GM19468 (cell line): Measurements from ENCODE around the gene ISM1.
A peak's percentile ranks its signal among the peaks of the same experiment; 100 is the strongest.
"Not testable (repeated sequence)": the region's sequence is repeated elsewhere in the genome, so short reads cannot be mapped to it uniquely, and the experiment has no call there.

Experiments used
- ATAC-seq: cut with Tn5 transposase; IDR thresholded peaks from one replicate; pipeline ENCODE4 v1.9.1; 2021; ENCODE audit warnings: mild to moderate bottlenecking, moderate library complexity, moderate number of reproducible peaks; ENCODE audit not compliant: unreplicated experiment; ENCODE audit errors: extremely low read depth

The ISM1 gene

DNA sequence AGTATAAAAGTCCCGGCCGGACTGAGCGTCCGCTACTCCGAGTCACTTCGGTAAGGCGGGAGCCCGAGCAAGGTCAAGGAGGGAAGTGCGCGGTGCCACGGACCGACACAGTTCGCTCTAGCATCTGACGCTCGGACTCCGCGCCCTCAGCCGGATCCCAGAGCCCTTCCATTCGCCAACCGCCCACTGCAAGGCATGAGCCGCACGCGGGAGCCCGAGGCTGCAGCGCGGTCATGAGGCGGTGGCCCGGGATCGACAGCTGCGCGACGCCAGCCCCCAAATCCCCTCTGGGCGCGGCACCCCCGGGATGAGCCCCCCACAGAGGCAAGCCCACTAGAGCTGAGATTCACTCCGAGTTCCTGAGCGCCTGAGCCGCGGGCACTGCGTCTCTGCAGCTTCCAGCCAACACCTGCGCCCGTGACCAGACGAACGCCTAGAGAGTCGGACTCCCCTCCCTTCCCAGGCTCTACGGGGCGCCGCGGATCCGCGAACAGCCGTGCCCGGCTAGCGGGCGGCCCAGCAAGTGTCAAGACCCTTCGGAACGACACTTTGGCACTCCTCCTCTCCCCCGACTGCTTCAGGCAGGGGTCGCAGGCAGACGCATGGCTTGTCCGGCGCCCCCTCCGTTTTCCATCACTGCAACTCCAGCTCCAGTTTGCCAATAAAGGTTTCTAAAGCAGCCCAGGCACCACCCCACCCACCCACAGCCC is 725 bp upstream of the ISM1 start:
- no peak for ATAC-seq

GRCh38 chr20:13221313-13221672 is 219 bp downstream of the ISM1 start:
- ATAC-seq = no peak

DNA sequence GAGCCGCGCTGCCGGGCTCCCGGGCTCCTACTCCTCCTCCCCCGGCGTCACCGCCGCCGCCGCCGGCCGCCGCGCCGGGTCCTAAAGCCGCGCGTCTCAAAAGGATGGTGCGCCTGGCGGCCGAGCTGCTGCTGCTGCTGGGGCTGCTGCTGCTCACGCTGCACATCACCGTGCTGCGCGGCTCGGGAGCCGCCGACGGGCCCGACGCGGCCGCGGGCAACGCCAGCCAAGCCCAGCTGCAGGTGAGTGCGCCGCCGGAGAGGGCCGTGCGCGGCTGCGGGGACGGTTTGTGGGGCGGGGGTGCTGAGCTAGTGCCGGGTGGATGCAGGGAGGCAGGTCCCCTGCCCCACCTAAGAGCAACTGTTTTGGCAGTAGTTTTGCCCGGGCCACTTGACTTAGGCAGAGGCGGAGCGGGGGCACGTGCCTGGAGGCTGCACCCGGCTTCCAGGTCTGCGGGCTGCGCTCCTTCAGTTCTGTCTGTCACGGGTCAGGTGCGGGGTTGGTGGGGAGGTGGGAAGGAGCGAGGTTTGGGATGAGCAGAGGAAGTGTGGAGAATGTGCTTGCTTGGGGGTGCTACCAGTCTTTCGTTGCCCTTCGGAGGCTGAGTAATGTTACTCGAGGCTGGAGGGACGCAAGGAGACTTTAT is 722 bp downstream of the ISM1 start:
- peak; percentile 67 for ATAC-seq

DNA sequence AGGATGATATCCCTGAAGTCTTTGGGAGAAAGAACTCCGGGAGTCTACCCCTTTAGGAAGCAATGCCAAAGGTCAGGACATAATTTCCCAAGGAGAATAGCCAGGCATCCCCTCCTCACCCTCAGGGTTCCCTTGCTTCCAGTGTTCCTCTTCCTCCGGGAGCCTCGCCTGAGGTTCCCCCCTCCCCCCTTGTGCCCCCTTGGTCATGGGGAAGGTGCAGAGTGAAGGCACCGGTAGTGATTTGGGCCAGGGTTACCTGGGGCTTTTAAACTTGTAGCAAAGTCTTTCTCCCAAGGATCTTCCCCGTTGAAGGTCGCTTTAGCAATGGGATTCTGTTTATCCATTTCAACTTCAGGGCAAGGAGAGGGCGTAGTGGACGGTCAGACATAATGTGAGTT is 1.2 kb downstream of the ISM1 start:
- no peak for ATAC-seq

GRCh38 chr20:13223736-13224520 is 2.9 kb downstream of the ISM1 start:
- ATAC-seq = no peak

GRCh38 chr20:13226367-13226766 is 5.3 kb downstream of the ISM1 start:
- ATAC-seq = no peak

DNA sequence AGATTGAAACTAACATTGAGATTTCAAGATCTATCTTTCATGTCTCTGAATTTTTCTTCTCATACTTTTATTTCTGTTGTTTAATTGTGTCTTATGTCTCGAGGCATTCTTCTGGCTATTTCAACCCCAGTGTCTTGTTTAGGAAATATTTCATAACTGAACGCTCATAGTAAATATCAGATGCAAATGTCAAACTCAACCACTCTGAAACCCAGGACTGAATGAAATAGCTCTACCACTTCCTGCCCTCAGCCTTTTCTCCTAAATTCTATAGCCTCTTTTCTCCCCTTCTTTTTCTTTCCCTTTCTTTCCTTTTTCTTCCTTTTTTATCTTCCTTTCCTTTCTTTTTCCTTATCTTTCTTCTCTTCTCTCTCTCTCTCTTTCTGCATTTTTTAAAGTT is 7.7 kb downstream of the ISM1 start:
- ATAC-seq = no peak

DNA sequence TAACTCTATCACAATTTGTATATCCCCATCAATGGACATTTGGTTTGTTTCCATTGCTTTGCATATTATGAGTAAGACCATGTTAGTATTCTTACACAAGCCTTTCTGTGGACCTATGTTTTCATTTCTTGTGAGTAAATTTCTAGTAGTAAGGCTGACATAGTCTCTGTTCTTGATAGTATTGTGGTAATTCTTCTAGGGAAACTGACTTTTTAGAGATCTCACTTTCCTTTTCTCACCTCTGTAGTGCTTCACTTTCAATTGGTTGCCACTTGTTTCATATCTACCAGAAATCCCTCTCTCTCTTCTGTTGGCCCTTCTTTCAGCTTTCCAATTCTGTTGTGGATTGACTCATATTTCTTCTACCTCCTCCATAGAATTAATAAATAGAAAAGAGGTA is 8.5 kb downstream of the ISM1 start:
- ATAC-seq = peak; percentile 71

DNA sequence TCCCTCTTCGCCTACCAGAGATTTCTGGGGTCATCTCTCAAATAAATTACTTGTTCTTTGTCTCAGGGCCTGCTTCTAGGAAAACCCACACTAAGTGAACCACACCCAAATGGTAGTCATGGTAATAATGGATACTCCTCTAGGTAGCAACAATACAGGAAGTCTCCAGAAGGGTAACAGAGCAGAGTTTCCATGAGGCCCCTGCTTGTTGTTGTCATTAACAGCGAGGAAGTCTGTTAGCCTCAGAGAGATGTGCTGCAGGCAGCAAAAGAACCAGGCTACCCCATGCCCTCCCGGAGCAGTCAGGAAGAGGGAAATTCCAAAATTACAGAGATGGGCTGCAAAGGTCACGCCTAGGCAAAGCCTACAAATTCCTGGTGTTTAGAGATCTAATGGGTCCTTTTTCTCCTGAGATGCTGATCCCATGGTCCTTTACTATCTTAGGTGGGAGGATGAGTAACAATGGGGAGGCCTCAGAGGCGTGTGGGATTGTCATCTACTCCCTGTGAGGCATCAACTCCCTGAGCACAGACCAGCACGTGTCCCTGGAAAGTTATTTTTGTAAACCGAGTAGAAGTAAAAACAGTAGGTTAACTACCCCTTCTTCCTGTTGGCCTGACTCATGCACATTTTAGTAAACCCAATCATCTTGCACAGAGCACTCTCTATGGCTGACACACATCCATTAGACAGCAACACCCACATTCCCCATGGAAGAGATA is 10.1 kb downstream of the ISM1 start:
- no peak for ATAC-seq

DNA sequence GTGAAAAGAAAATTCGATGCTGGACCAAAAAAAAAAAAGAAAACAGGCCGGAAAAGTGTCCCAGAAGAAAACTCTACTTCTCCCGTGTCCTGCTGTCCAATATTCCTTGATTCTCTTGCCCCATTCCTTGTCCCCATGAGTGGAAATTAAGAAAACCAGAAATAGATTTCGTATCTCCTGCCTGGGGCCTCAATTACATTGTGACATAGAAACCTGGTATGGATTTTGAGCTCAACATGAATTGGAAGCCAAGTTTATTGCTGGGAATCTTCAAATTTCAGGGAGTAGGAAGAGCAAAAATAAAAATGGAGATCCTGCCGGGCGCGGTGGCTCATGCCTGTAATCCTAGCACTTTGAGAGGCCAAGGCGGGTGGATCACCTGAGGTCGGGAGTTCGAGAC is 11.9 kb downstream of the ISM1 start:
- no peak for ATAC-seq

DNA sequence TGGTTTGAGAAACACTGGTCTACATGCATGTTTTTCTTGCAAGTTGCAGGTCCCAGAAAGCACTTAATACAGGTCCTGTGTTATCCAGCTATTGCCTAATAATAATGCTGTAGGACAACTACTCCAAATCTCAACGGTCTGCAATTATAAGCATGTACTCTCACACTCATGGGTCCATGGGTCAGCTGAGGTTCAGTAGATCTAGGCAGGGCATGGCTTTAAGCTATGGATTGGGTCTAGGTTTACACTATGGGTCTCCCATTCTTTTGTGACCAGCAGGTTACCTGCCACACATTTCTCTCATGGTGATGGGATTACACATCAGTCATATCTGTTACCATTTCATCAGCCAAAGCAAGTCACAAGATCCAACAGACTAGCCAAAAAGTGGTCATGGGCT is 13.9 kb downstream of the ISM1 start:
- no peak for ATAC-seq

- ATAC-seq = not testable (repeated sequence)
Measured at GRCh38 chr20:13236360-13236759, 15.3 kb downstream of the ISM1 start.

DNA sequence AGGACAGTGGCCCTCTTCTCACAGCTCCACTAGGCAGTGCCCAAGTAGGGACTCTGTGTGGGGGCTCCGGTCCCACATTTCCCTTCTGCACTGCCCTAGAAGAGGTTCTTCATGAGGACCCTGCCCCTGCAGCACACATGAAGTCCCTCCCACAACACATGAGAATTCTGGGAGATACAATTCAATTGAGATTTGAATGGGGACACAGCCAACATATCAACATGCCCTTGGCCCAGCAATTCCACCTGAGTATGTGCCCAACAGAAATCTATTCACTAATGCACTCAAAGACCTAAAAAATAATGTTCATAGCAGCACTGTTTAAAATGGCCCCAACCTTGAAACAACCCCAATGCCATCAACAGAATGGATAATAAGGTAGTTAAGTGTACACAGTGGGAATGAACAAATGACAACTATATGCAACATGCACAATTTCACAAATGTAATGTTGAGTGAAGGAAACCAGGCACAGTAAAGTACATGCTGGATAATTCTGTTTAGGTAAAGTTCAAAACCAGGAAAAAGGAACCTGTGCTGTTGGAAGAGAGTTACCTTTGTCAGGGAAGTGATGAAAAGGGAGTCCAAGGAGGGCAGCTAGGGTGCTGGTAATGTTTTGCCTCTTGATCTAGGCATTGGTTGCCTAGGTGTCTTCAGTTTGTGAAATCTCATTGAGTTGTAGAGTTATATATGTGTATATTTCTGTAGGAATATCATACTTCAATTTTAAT is 16.1 kb downstream of the ISM1 start:
- ATAC-seq = no peak

DNA sequence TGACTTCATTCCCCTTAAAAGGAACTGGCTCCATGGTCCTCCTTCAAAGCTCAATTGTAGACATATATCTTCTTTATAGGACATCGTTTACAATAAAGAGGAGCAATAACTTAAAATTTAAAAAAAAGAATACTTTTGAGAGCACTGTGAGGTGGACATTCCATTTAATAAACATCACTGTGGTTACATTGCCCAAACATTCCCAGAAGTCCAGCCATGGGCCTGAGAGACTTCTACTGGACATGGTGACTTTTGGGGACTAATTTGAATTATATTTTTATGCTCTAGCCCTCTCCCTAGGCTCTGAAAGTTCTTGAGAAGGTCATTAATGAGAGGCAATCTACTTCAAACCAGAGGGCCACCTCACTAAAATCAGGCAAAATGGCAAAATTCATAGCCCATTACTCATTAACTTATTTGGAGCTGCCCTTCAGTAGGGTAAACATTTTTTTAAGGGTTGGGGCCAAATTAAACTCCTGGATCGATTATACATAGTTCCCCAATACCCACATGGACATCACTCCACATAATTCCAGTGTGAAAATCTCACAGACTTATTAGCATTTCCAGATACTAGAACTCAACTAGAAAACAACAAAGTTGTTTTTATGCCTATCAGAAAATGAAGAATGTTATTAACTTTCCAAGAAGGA is 17.1 kb downstream of the ISM1 start:
- no peak for ATAC-seq

GRCh38 chr20:13243826-13244376 is 22.8 kb downstream of the ISM1 start:
- no peak for ATAC-seq

GRCh38 chr20:13245250-13245723 is 24.2 kb downstream of the ISM1 start:
- ATAC-seq = no peak

DNA sequence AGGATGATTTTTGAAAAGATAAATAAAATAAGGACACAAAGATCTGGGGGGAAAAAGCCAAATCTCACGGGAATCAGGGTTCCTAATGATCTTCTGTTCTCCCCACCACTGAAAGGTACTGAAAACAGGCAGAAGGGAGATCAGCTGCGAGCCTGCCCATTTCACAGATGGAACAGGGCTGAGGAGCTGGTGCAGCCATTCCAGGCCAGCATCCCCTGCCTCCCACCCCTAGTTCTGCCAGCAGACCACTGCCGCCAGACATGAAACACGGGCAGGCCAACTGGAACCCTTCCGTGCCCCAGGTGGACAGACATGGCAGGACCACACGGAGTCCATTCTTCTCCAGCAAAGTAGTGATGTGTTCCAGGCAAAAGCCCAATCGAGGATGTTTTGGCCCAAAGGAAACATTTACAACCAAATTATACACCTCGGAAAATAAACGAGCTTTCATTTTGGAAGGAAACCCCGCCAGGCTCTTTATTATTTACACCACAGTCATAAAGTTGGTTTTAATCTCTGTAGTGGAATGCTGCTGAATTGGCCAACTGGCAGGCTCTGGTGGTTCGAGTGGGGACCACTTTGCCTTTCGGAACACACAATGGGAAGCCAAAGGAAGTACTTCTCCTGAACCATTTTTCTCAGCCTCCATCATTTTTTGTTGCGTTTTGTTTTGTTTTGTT is 28.2 kb downstream of the ISM1 start:
- ATAC-seq = no peak

DNA sequence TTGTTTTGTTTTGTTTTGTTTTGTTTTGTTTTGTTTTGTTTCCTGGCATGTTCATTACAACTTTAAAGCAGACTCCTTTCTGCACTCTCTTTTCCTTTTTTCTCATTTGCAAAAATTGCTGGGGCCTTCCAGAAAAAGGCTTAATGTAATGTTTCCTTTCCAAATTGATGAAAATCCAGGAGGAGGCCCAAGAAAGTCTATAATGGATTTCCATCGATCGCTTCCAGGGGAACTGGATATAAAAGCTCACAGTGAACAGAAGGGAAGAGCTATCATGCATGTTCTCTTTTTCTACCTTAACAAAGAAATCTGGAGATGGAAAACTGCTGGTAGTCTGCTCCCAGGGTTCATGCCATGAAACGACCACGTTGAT is 28.7 kb downstream of the ISM1 start:
- no peak for ATAC-seq

GRCh38 chr20:13250251-13250650 is 29.2 kb downstream of the ISM1 start:
- no peak for ATAC-seq
